GM23338 (cell line): ENCODE data around the gene TBX18. TPM values are rescaled to one million over a fixed set of nuclear protein-coding genes. Genes with fewer than 3 reads are reported as not detected.

ENCODE experiments used
- ATAC-seq: fragments of 200-7000 bp; cut with Tn5 transposase; 3 replicates; pipeline ENCODE4 v1.9.1; 2020
- DNase-seq: peaks from one replicate; pipeline ENCODE4 v3.0.0-alpha.2; 2015; ENCODE audit warnings: low spot score
- H2AFZ ChIP-seq: fragments of 200-600 bp; sonication (generic); 2 replicates; pipeline ENCODE4 v1.8.0; 2016; ENCODE audit warnings: antibody characterized with exemption, mild to moderate bottlenecking, moderate library complexity
- H3F3A ChIP-seq: fragments of 200-600 bp; sonication (generic); replicated peaks from 2 replicates; pipeline ENCODE4 v1.8.0; 2017; ENCODE audit warnings: antibody characterized with exemption, mixed run types, low read depth
- H3K27ac ChIP-seq: fragments of 200-600 bp; sonication (generic); 2 replicates; pipeline ENCODE4 v1.6.1; 2016; ENCODE audit warnings: low read depth
- H3K27me3 ChIP-seq: fragments of 200-600 bp; sonication (generic); 2 replicates; pipeline ENCODE4 v1.8.0; 2016; ENCODE audit warnings: mild to moderate bottlenecking, mixed run types, moderate library complexity; ENCODE audit not compliant: insufficient read depth
- H3K36me3 ChIP-seq: fragments of 200-600 bp; sonication (generic); 2 replicates; pipeline ENCODE4 v1.8.0; 2016; ENCODE audit warnings: mild to moderate bottlenecking; ENCODE audit not compliant: insufficient read depth
- H3K4me1 ChIP-seq: fragments of 200-600 bp; sonication (generic); 2 replicates; pipeline ENCODE4 v1.8.0; 2016; ENCODE audit warnings: mild to moderate bottlenecking, moderate library complexity; ENCODE audit not compliant: insufficient read depth
- H3K4me2 ChIP-seq: fragments of 200-600 bp; sonication (generic); 2 replicates; pipeline ENCODE4 v1.7.1; 2017; ENCODE audit warnings: mixed run types
- H3K4me3 ChIP-seq: fragments of 200-600 bp; sonication (generic); 2 replicates; pipeline ENCODE4 v1.6.1; 2016; ENCODE audit warnings: mixed run types
- H3K79me2 ChIP-seq: fragments of 200-600 bp; sonication (generic); replicated peaks from 2 replicates; pipeline ENCODE4 v1.8.0; 2017; ENCODE audit warnings: mild to moderate bottlenecking; ENCODE audit not compliant: insufficient read depth
- H3K9me2 ChIP-seq: fragments of 200-600 bp; sonication (generic); 2 replicates; pipeline ENCODE4 v1.8.0; 2017; ENCODE audit not compliant: insufficient read depth
- H4K20me1 ChIP-seq: fragments of 200-600 bp; sonication (generic); replicated peaks from 2 replicates; pipeline ENCODE4 v1.8.0; 2017; ENCODE audit warnings: mild to moderate bottlenecking; ENCODE audit not compliant: insufficient read depth
- H3K27ac Mint-ChIP-seq: 2 replicates; pipeline ENCODE4 v1.8.0; 2020; ENCODE audit warnings: inconsistent platforms, mild to moderate bottlenecking, moderate library complexity, mixed read lengths
- H3K27me3 Mint-ChIP-seq: 3 replicates; pipeline ENCODE4 v1.8.0; 2022; ENCODE audit warnings: low read depth, mild to moderate bottlenecking, moderate library complexity, mixed read lengths, inconsistent platforms; ENCODE audit not compliant: insufficient read depth, poor library complexity
- H3K36me3 Mint-ChIP-seq: 3 replicates; pipeline ENCODE4 v1.8.0; 2021; ENCODE audit warnings: low read depth, mild to moderate bottlenecking, inconsistent platforms, moderate library complexity, mixed read lengths
- H3K4me1 Mint-ChIP-seq: 3 replicates; pipeline ENCODE4 v1.8.0; 2020; ENCODE audit warnings: mild to moderate bottlenecking, inconsistent platforms, mixed read lengths
- H3K4me3 Mint-ChIP-seq: 3 replicates; pipeline ENCODE4 v1.8.0; 2021; ENCODE audit warnings: moderate library complexity, mild to moderate bottlenecking, inconsistent platforms, mixed read lengths
- H3K9me3 Mint-ChIP-seq: 3 replicates; pipeline ENCODE4 v1.8.0; 2020; ENCODE audit warnings: moderate library complexity, mild to moderate bottlenecking, inconsistent platforms, mixed read lengths
- POLR2AphosphoS5 ChIP-seq: IDR thresholded peaks from 2 replicates; pipeline ENCODE4 v1.6.1; 2016; ENCODE audit warnings: antibody characterized with exemption, low read depth
- ZNF331 ChIP-seq: fragments of 250-450 bp; sonication (Bioruptor Pico); IDR thresholded peaks from 2 replicates; pipeline ENCODE4 v1.5.0; 2020; ENCODE audit warnings: low read depth, mild to moderate bottlenecking, moderate library complexity
- ZNF462 ChIP-seq: fragments of 250-450 bp; sonication (Bioruptor Pico); IDR thresholded peaks from 2 replicates; pipeline ENCODE4 v1.5.0; 2020; ENCODE audit warnings: mild to moderate bottlenecking, moderate library complexity
- polyA plus RNA-seq: library from polyadenylated mRNA; unstranded; fragments of >200 nt; fragmentation: Nextera tagmentation; extraction: Ambion mirVana; gene quantifications from 2 replicates; pipeline ENCODE4 v1.2.1, GENCODE V29; 2016
- total RNA-seq: library from RNA; depleted of rRNA; stranded (reverse); fragments of >200 nt; shearing (Covaris generic); gene quantifications from 2 replicates; pipeline ENCODE4 v1.2.3, GENCODE V29; 2014
- TF ChIP-seq, protein P1 (sequence below): IDR thresholded peaks from one replicate; pipeline ENCODE4 v1.6.1; 2018; ENCODE audit warnings: antibody characterized with exemption; ENCODE audit not compliant: unreplicated experiment

TBX18 gene
- total and polyA plus RNA-seq, 2 experiments from 2014 or later, result 0.03 TPM; not detected in 1

DNA sequence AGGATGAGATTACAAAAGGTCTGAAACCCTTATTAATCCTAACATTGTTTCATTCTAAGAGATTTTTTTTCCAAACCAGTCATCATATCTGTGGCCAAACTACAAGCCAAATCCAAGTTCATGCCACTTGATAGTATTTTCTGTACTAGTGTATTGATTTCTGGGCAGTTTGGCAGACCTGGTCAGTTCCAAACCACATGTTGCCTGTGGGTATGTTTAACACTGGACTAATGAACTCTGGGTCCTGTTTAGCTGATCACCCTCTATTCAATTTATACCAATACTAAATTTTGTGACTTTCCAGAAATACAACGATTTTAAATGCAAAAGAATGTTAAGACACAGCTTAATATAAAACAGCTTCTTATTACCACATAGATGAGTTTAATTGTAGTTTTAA, 24.0 kb downstream of the TBX18 start (continued):
- no peak for TF ChIP-seq ZNF462 (CRISPR knock-in tag)
- TF ChIP-seq POLR2AphosphoS5, result no peak

GRCh38 chr6:84739866-84740208, 24.6 kb downstream of the TBX18 start:
- DNase-seq (no peak), ATAC-seq (no peak)
- no peaks in the 10 kb centered on the region for H3K27me3 ChIP-seq
- no peaks in the 10 kb centered on the region; the same call in 2 of the 3 replicates for H3K36me3 Mint-ChIP-seq
- no peak overlapping the region for H3K27ac ChIP-seq
- no peak overlapping the region for H3K4me2 ChIP-seq
- H3K4me1 ChIP-seq, result no peaks in the 10 kb centered on the region
- no peaks in the 10 kb centered on the region; the same call in 1 of the 2 replicates for H3K9me2 ChIP-seq
- H2AFZ ChIP-seq, result no peak overlapping the region
- no peaks in the 10 kb centered on the region for H3K4me1 Mint-ChIP-seq
- H3K36me3 ChIP-seq, result no peaks in the 10 kb centered on the region
- H3K27ac Mint-ChIP-seq, result no peak overlapping the region
- H3F3A ChIP-seq, result no peaks in the 10 kb centered on the region
- H3K79me2 ChIP-seq, result no peaks in the 10 kb centered on the region
- no peaks in the 10 kb centered on the region for H4K20me1 ChIP-seq
- no peak overlapping the region for H3K4me3 ChIP-seq
- TF ChIP-seq ZNF331 (CRISPR knock-in tag), result no peak
- TF ChIP-seq, protein P1, sequence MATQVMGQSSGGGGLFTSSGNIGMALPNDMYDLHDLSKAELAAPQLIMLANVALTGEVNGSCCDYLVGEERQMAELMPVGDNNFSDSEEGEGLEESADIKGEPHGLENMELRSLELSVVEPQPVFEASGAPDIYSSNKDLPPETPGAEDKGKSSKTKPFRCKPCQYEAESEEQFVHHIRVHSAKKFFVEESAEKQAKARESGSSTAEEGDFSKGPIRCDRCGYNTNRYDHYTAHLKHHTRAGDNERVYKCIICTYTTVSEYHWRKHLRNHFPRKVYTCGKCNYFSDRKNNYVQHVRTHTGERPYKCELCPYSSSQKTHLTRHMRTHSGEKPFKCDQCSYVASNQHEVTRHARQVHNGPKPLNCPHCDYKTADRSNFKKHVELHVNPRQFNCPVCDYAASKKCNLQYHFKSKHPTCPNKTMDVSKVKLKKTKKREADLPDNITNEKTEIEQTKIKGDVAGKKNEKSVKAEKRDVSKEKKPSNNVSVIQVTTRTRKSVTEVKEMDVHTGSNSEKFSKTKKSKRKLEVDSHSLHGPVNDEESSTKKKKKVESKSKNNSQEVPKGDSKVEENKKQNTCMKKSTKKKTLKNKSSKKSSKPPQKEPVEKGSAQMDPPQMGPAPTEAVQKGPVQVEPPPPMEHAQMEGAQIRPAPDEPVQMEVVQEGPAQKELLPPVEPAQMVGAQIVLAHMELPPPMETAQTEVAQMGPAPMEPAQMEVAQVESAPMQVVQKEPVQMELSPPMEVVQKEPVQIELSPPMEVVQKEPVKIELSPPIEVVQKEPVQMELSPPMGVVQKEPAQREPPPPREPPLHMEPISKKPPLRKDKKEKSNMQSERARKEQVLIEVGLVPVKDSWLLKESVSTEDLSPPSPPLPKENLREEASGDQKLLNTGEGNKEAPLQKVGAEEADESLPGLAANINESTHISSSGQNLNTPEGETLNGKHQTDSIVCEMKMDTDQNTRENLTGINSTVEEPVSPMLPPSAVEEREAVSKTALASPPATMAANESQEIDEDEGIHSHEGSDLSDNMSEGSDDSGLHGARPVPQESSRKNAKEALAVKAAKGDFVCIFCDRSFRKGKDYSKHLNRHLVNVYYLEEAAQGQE, result no peak
- H3K9me3 Mint-ChIP-seq, result no peaks in the 10 kb centered on the region
- no peak overlapping the region for H3K4me3 Mint-ChIP-seq
- H3K27me3 Mint-ChIP-seq, result peaks cover 2% of the 10 kb centered on the region
